ENCODE measurements around the gene NLGN1. TPM values are rescaled to one million over a fixed set of nuclear protein-coding genes. Genes with fewer than 3 reads are reported as not detected.

NLGN1 gene
- total RNA-seq, 3 donors from 2014 or later: 0.43 to 14.3 (median 2.0) TPM

DNA sequence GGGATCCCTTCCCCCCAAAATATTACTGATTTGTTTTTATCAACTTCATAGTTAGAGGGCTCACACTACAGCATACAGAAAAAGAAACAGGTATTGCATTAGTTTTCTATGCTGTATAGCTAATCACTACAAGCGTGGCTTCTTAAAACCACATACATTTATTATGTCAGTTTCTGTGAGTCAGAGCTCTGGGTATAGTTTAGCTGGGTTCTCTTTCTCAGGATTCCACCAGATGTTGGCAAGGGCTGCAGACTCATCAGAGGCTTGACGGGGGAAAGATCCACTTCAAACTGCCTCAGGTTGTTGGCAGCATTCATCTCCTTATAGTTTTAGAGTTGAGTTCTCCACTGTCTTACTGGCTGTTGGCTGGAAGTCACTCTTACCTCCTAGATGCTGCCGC, 328.0 kb downstream of the NLGN1 start:
- DNase-seq: no peak
- no peak for ATAC-seq
- H3K4me1 ChIP-seq (ENCODE audit: low read depth): no peaks in the 10 kb centered on the region
- TF ChIP-seq, protein P1, sequence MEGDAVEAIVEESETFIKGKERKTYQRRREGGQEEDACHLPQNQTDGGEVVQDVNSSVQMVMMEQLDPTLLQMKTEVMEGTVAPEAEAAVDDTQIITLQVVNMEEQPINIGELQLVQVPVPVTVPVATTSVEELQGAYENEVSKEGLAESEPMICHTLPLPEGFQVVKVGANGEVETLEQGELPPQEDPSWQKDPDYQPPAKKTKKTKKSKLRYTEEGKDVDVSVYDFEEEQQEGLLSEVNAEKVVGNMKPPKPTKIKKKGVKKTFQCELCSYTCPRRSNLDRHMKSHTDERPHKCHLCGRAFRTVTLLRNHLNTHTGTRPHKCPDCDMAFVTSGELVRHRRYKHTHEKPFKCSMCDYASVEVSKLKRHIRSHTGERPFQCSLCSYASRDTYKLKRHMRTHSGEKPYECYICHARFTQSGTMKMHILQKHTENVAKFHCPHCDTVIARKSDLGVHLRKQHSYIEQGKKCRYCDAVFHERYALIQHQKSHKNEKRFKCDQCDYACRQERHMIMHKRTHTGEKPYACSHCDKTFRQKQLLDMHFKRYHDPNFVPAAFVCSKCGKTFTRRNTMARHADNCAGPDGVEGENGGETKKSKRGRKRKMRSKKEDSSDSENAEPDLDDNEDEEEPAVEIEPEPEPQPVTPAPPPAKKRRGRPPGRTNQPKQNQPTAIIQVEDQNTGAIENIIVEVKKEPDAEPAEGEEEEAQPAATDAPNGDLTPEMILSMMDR (IDR thresholded peaks at IDR 0.05): no peak
- H3K36me3 ChIP-seq (ENCODE audit: low read depth): no peaks in the 10 kb centered on the region
- intact Hi-C loops (cut with DNase I, micrococcal nuclease): no loop called here
- H3K9me3 ChIP-seq: no peaks in the 10 kb centered on the region
- no peak overlapping the region for H3K4me3 ChIP-seq

DNA sequence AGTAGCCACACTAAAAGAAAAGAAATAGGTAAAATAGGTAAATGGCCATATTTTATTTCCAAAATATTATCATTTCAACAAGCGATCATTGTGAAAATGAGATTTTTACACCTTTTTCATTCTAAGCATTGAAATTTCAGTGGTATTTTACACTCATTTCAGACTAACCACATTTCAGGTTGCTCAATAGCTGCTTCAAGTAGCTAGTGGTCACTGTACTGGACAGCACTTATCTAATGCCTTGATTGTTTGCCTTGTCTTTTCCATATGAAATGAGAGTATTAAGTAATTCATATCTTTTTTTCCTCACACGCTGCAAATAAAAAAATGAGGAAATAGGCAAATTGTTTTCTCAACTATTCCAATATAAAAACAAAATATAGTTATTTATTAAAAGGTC, 332.8 kb downstream of the NLGN1 start:
- TF ChIP-seq, protein P1 (IDR thresholded peaks at IDR 0.05): no peak
- DNase-seq: no peak
- intact Hi-C loops (cut with DNase I, micrococcal nuclease): no loop called here
- H3K4me1 ChIP-seq (ENCODE audit: low read depth): no peaks in the 10 kb centered on the region
- no peaks in the 10 kb centered on the region for H3K36me3 ChIP-seq (ENCODE audit: low read depth)
- no peaks in the 10 kb centered on the region for H3K9me3 ChIP-seq
- ATAC-seq: no peak
- H3K4me3 ChIP-seq: no peak overlapping the region

DNA sequence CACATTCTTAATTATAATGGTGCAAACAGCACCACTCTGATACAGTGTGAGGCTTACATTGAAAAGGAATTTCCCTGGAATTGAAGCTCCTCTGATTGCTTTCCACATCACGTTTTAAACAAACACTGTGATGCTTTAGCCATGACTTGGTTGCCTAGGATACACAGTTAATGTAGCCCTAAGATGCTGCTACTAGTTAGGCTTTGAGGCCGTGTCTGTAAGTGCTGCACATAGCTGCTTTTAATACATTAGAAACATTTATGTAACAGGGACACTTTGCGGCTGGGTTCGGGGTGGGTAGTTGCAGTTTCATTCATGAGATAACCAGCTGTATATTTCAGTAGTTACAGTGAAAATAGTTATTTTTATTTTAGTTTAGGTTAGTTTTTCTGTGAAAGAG, 334.7 kb downstream of the NLGN1 start:
- no peak for DNase-seq
- TF ChIP-seq, protein P1 (IDR thresholded peaks at IDR 0.05): no peak
- Histone ChIP-seq H3K4me3 (no peak overlapping the region), H3K4me1 (ENCODE audit: low read depth) (no peaks in the 10 kb centered on the region), H3K36me3 (ENCODE audit: low read depth) (no peaks in the 10 kb centered on the region), H3K9me3 (no peaks in the 10 kb centered on the region)
- intact Hi-C loops (cut with DNase I, micrococcal nuclease): no loop called here
- ATAC-seq: no peak

DNA sequence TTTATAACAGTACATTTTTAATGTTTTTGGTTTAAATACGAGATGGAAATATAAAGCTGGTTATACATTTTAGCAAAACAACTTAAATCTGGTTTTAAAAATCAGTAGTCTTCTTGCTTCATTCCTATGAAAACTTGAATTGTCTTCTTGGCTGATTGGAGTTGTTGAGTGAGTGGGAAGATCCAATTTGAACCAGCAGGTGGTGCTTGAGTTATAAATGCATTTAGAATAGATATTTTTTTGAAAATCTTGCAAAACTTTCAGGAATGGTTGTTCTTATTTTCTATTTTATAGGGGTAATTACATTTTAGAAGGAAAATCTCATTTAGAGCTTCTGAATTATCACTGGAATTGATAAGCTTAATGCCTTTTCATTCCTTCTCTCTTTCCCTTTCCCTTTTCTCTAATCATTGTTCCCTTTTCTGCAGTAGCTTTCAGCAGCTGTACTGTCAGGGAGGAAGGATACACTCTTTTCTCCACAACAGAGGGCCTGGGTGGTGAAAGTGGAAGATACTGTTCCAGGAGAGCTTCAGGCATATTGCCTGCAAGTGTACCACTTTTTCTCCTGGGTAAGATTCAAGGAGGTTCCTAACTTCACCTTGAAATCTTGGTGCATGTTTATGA, 335.6 kb downstream of the NLGN1 start:
- TF ChIP-seq, protein P1 (IDR thresholded peaks at IDR 0.05): no peak
- intact Hi-C loops (cut with DNase I, micrococcal nuclease): no loop called here
- H3K36me3 ChIP-seq (ENCODE audit: low read depth): no peaks in the 10 kb centered on the region
- no peaks in the 10 kb centered on the region for H3K4me1 ChIP-seq (ENCODE audit: low read depth)
- ATAC-seq (no peak), DNase-seq (peak in 1 of 3 donors; percentile 4)
- no peak overlapping the region for H3K4me3 ChIP-seq
- no peaks in the 10 kb centered on the region for H3K9me3 ChIP-seq

DNA sequence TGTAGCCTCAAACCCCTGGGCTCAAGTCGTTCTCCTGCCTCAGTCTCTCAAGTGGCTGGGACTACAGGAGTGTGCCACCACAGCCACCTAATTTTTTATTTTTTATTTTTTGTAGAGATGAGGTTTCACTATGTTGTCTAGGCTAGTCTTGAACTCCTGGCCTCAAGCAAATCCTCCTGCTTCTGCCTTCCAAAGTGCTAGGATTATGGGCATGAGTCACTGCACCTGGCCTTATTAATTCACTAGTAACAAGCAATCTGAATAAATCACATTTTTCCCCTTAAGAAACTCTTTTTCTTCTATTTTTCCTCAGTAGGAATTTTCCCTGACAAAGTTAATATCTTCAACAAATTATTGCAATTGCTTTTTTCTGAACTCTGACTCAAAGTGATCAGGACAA, 336.9 kb downstream of the NLGN1 start:
- ATAC-seq: no peak
- Histone ChIP-seq H3K4me1 (ENCODE audit: low read depth) (no peaks in the 10 kb centered on the region), H3K36me3 (ENCODE audit: low read depth) (no peaks in the 10 kb centered on the region), H3K4me3 (no peak overlapping the region), H3K9me3 (no peaks in the 10 kb centered on the region)
- TF ChIP-seq, protein P1 (IDR thresholded peaks at IDR 0.05): no peak
- intact Hi-C loops (cut with DNase I, micrococcal nuclease): no loop called here
- no peak for DNase-seq

DNA sequence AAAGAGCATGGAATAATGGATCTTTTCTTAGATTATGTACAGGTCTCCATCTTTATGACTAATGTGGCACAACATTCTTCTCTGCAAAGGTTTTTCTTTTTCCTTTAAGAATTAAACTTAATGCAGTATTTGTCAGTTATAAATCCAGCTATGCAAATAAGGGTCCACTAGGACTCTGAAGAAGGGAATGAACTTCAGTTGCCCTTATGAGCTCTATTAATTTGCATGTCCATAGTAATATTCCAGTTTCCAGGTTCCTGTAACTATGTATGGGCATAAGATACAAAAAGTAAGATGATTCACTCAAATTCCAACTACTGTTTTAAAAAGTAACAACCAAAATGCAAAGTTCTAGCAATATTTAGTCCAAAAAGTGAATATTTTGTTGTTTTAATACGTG, 337.4 kb downstream of the NLGN1 start:
- no peaks in the 10 kb centered on the region for H3K9me3 ChIP-seq
- H3K36me3 ChIP-seq (ENCODE audit: low read depth): no peaks in the 10 kb centered on the region
- ATAC-seq (no peak), DNase-seq (no peak)
- intact Hi-C loops (cut with DNase I, micrococcal nuclease): no loop called here
- H3K4me1 ChIP-seq (ENCODE audit: low read depth): no peaks in the 10 kb centered on the region
- TF ChIP-seq, protein P1 (IDR thresholded peaks at IDR 0.05): no peak
- no peak overlapping the region for H3K4me3 ChIP-seq
